HG02852 (cell line): Measurements from ENCODE around the gene GTF2F2.

ENCODE experiments used
- ATAC-seq: cut with Tn5 transposase; IDR thresholded peaks from one replicate; pipeline ENCODE4 v1.9.1; 2021; ENCODE audit warnings: mild to moderate bottlenecking, moderate library complexity; ENCODE audit not compliant: unreplicated experiment

The GTF2F2 gene

GRCh38 chr13:45331692-45332035 is 211.4 kb downstream of the GTF2F2 start:
- no peak for ATAC-seq

- no peak for ATAC-seq
These were observed 211.9 kb downstream of the GTF2F2 start for GRCh38 chr13:45332036-45332830.

GRCh38 chr13:45332831-45333219 is 212.5 kb downstream of the GTF2F2 start:
- no peak for ATAC-seq

- no peak for ATAC-seq
These were observed 213.1 kb downstream of the GTF2F2 start for GRCh38 chr13:45333251-45333976.
